ENCODE measurements around the gene OLFML2A.

- TF ChIP-seq CTCF (IDR thresholded peaks at IDR 0.05) (no peak), POLR2AphosphoS5 (IDR thresholded peaks at IDR 0.05) (peak in 1 of 4 donors; percentile 29), EP300 (IDR thresholded peaks at IDR 0.05) (no peak), POLR2A (IDR thresholded peaks at IDR 0.05) (no peak)
Measured at GRCh38 chr9:124835026-124835557, 58.2 kb downstream of the OLFML2A start.

Data from sigmoid colon (tissue), 4 donors.